Fibroblast of villous mesenchyme (primary cell): ENCODE results near the gene LGALS8. TPM values are rescaled to one million over a fixed set of nuclear protein-coding genes. Genes with fewer than 3 reads are reported as not detected.
A peak's percentile ranks its signal among the peaks of the same experiment; 100 is the strongest.

Experiments used
- DNase-seq: peaks from one replicate; pipeline ENCODE4 v3.0.0-alpha.2; 2010; ENCODE audit warnings: low read depth
- H3K4me3 ChIP-seq: 2 replicates; pipeline ENCODE4 v1.5.1; 2011; ENCODE audit warnings: low read depth, mild to moderate bottlenecking, low read length
- total RNA-seq: library from RNA; depleted of rRNA; stranded (reverse); fragments of >200 nt; gene quantifications from 2 replicates; pipeline ENCODE4 v1.2.3, GENCODE V29; 2012
- TF ChIP-seq, protein P1 (sequence below): IDR thresholded peaks from 2 replicates; pipeline ENCODE4 v1.5.1; 2012; ENCODE audit warnings: low read depth, mild to moderate bottlenecking, low read length; ENCODE audit not compliant: insufficient read depth

LGALS8 gene
- total RNA-seq, 1 donor, result 47.1 TPM

- no peak overlapping the region for H3K4me3 ChIP-seq
- no peak for DNase-seq
- TF ChIP-seq, protein P1, sequence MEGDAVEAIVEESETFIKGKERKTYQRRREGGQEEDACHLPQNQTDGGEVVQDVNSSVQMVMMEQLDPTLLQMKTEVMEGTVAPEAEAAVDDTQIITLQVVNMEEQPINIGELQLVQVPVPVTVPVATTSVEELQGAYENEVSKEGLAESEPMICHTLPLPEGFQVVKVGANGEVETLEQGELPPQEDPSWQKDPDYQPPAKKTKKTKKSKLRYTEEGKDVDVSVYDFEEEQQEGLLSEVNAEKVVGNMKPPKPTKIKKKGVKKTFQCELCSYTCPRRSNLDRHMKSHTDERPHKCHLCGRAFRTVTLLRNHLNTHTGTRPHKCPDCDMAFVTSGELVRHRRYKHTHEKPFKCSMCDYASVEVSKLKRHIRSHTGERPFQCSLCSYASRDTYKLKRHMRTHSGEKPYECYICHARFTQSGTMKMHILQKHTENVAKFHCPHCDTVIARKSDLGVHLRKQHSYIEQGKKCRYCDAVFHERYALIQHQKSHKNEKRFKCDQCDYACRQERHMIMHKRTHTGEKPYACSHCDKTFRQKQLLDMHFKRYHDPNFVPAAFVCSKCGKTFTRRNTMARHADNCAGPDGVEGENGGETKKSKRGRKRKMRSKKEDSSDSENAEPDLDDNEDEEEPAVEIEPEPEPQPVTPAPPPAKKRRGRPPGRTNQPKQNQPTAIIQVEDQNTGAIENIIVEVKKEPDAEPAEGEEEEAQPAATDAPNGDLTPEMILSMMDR, result no peak
Observed at GRCh38 chr1:236550961-236551851, 27.4 kb downstream of the LGALS8 start.

- no peak overlapping the region for H3K4me3 ChIP-seq
- no peak for DNase-seq
- TF ChIP-seq, protein P1, result no peak
Observed at GRCh38 chr1:236552096-236552495, 28.3 kb downstream of the LGALS8 start.

DNA sequence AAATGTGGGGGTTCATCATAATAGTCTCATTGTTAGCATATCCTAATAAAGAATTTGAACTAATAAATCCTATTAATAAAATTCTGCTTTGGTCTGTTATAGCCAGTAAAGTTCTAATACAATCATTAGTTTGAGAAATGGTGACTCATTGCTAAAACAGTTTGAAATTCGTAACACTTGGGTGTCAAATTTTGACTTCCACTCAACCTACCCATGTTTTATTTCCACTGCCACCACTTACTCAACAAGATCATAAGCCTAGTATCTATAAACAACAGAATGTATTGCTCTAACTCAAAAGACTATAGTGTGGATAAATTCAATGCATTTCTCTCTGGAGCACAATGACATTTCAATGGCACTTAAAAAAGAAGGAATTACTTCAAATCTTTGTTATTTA, 29.1 kb downstream of the LGALS8 start:
- DNase-seq, result peak; percentile 7
- TF ChIP-seq, protein P1, result no peak
- H3K4me3 ChIP-seq, result no peak overlapping the region

DNA sequence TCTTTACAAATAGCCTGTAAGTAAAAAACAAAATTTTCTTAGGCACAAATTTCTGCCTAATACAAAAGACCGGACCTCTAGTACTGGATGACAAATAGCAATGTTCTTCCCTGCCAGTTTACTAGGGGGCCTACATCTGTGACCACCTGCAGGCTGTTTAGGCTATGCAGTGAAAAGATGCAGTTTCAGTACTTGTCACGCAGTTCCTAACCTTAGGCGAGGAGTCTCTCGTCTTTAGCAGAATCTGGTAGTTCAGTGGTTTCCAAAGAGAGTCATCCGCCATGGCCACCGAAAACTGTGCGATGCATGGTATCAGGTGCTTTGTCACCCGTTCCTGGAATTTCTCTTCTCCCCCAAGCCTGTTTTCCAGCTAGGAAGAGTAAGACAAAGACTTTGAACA, 29.6 kb downstream of the LGALS8 start:
- no peak for DNase-seq
- no peak overlapping the region for H3K4me3 ChIP-seq
- TF ChIP-seq, protein P1, result no peak

GRCh38 chr1:236556606-236557005, 32.8 kb downstream of the LGALS8 start:
- no peak overlapping the region for H3K4me3 ChIP-seq
- TF ChIP-seq, protein P1, result no peak
- no peak for DNase-seq

DNA sequence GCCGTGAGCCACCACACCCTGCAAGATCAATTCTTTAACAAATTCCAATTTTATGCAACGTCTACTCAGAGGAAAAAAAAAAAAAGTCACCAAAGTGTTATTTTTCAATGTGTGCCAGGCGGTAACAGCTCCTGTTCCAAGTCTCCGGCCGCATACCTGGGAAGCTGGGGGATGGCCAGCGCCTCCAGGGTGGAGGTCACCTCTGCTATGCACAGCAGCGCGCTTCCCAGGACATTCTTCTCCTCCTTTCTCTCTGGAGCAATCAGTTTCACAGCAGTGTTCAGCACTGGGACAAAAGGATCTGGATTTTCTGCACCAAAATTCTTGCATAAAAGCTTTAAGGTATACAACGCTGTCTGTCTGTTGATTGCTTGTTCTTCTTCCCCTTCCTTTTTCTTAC, 34.3 kb downstream of the LGALS8 start:
- TF ChIP-seq, protein P1, result no peak
- no peak for DNase-seq
- no peak overlapping the region for H3K4me3 ChIP-seq

DNA sequence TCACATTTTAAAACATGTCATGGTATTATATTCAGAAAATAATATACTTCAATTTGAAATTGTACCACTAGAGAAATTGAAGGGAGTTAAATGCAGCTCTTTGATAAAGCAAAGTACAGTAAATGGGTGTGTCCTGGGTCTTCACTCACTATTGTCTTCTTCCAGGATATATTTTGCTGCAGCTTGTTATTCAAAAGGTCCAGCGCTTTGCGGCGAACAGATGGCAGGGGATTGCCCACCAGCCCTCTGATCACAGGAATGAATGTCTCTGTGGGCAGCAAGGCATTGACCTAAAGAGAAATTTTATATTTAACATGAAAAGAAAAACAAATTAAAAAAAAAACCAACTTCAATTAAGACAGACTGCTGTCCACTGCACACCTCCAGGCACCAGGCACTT, 35.1 kb downstream of the LGALS8 start:
- DNase-seq, result no peak
- TF ChIP-seq, protein P1, result no peak
- no peak overlapping the region for H3K4me3 ChIP-seq
